NCI-H2196 treated with DMSO at 0.1 percent for 48 hours (cell line): Measurements from ENCODE around the gene BRF1.
A peak's percentile ranks its signal among the peaks of the same experiment; 100 is the strongest.
"Not testable (repeated sequence)": the region's sequence is repeated elsewhere in the genome, so short reads cannot be mapped to it uniquely, and the experiment has no call there.

ENCODE experiments used
- DNase-seq: peaks from one replicate; lab custom pipeline; 2025; ENCODE audit not compliant: unreplicated experiment; lab: John Stamatoyannopoulos, UW

The BRF1 gene

GRCh38 chr14:105315941-105316576, 15.3 kb upstream of the BRF1 start:
- DNase-seq = no peak

- DNase-seq = no peak
These were observed 14.5 kb upstream of the BRF1 start for GRCh38 chr14:105315211-105315721.

DNA sequence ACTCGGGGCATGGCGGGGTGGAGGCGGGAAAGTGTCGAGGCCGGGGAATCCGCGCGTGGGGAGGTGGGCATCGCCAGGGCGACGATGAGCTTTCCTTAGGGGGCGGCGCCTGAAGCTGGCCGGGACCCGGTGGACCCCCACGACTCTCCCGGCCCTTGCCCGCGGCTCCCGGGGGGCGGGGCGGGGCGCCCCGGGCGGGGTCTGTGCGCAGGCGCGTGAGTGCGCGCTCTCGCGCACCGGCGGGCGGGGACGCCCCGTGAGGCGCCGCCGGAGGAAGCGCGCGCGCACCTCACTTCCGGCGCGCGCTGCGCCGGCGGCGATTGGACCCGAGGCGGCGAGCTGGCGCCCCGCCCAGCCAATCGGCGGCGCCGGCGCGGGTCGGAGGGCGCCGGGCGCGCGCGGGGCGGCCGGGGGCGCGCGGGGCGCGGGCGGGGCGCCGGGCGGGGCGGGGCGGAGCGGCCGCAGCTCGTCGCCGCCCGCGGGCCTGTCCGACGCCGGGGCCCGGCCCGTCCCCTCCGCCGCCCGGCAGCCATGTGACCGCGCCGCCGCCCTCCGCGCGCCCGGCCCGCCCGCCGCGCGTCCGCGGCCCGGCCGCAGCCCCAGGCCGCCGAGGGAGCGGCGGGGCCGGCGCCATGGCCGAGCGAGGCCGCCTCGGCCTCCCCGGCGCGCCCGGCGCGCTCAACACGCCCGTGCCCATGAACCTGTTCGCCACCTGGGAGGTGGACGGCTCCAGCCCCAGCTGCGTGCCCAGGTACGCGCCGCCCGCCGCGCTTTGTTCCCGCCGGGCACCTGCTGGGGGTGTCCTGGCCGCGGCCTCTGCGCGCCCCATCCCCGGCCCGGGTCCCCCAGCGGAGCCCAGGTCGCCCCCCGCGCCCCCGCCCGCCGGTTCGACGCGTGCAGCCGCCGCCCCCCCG, 13.7 kb upstream of the BRF1 start, which contains the start of gene PACS2:
TSS of gene PACS2 (plus strand) at position 462 of the 914 bp plus-strand sequence. CDS start at position 633, 171 bp downstream.
- peak; percentile 8 for DNase-seq

DNA sequence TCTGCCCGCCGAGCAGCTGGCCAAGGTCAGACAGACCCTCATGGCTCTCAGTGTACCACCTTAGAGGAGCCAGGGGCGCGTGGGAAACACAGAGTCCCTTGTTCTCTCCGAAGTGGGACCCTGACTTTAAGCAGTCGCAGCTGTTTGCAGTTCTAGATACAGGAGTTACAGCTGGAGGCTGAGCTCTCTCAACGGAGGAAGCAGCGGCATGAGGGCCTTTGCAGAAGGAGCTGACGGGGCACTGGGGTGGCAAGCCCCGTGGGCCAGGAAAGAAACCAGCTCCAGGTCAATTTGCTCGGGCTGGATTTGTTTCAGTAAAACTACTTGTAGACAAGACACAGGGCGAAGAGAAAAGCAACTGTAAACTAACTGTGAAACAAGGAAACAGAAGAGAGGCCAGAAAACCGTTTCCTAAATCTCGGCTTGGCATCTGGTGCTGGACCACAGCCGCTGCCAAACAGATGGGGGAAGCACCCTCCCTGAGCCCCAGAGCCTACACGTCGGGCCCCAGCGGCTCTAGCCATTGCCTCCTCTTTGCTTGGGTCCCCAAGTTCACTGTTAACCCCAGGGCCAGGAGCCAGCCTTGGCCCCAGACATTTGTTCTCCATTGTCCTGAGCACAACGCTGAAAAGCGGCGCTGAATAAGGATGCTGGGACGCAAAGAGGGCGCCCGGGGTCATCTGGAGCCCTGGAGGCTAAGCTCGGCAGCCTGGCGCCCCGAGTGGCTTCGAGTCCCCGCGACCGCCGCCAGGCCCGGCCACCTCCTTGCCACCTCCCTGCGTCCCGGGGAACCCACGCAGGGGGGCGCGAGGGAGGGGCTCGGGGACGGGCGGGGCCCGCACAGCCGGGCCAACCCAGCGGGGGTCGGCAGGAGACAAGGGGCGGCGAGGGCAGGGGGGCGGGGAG, 12.8 kb upstream of the BRF1 start:
- DNase-seq = no peak

- DNase-seq = no peak
These were observed 12.2 kb upstream of the BRF1 start for GRCh38 chr14:105312973-105313372.

DNA sequence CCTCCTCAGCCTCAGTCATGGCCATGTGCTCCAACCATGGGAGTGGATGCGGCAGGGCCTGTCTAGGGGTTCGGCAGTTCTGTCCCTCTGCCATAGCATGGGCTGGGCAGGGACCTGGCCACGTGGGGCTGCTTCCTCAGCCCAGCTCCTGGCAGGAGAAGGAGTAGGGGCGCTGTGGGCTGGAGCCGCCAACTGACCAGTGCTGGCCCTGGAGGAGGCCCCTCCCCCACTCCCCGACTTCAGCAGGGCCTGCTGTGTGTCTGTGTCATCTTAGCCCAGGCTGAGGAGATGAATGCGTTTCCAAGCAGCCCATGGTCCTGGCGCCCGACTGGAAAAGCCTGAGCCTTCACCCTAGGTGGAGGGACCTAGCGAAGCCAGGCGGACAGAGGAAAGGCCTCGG, 11.0 kb upstream of the BRF1 start:
- no peak for DNase-seq

DNA sequence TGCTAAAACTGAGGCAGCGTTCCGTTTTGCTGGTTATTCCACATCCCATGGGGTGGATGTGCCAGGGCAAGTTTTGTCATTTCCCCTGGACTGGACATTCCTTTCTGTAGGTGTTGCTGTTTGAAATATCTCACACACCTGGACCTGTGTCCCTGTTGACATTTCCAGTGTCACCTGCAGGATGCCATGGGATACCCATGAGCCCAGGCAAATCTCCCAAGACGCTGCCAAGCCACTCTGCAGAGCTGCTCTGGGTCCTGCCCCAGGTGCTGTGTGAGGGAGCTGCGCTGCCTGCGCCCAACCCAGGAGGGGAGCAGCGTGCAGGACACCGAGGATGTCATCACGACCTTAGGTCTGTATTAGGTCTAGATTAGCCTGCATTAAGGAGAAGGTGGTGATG, 8.6 kb upstream of the BRF1 start:
- no peak for DNase-seq

DNA sequence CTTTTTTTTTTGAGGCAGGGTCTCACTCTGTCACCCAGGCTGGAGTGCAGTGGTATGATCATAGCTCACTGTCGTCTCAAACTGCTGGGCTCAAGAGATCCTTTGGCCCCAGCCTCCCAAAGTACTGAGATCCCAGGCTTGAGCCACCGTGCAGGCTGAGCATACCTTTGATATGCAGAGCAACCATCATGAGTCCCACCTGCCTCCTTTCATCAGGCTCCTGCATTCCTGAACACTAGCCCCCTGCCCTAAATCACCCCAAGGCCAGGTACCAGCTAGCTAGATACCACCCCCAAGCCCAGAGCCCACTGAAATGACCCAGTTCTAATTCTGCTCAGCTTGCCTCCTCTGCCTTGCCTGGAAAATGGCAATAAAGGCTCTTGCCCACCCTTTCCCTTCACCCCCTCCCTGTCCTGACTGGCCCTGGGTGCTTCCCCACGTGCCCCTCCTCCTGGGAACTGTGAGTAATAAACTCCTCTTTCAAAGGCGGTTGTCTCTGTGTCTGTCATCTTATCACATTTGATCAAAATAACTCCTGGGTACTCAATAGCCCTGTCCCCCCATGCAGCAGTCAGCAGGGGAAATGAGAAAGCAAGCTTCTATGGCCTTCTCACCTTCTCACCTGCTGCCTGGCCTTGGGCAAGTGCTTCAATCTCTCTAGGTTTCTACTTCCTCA, 6.4 kb upstream of the BRF1 start:
- DNase-seq = no peak

DNA sequence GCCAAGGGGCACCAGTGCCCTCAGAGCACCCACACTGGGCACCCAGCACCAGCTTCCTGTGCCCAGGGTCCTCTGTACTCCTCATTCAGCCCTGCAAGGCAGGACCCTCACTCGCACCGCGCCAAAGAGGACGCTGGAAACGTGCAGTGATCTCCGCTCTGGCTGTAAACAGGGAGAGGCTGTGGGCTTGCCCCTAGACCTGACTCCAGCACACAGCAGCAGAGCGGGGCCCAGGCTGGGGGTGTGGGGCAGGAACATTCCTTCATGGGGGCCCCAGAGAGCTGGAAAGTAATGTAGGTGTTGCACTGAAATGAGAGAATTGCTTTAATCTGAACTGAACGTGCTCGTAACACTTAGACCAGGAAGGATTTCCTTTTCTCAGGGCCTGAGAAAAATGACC, 5.0 kb upstream of the BRF1 start:
- no peak for DNase-seq

DNA sequence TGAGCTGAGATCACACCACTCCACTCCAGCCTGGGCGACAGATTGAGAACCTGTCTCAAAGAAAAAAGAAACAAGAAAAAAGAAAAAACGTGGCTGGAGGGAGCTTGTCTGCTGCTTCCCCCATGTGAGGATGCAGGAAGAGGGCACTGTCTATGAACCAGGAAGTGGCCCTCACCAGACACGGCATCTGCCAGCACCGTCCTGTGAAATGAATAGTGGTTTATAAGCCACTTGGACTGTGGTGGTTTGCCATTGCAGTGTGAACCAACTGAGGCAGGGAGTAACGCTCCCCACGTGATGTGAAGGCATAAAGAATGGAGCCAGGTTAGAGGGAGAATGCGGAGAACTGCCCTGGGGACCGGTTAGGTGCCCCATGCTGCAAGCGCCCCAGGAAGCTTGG, 4.5 kb upstream of the BRF1 start:
- no peak for DNase-seq

GRCh38 chr14:105304565-105304964, 3.8 kb upstream of the BRF1 start:
- no peak for DNase-seq

- DNase-seq = no peak
These were observed 3.1 kb upstream of the BRF1 start for GRCh38 chr14:105303949-105304348.

- DNase-seq = not testable (repeated sequence)
These were observed 1.1 kb upstream of the BRF1 start for GRCh38 chr14:105301915-105302249.

DNA sequence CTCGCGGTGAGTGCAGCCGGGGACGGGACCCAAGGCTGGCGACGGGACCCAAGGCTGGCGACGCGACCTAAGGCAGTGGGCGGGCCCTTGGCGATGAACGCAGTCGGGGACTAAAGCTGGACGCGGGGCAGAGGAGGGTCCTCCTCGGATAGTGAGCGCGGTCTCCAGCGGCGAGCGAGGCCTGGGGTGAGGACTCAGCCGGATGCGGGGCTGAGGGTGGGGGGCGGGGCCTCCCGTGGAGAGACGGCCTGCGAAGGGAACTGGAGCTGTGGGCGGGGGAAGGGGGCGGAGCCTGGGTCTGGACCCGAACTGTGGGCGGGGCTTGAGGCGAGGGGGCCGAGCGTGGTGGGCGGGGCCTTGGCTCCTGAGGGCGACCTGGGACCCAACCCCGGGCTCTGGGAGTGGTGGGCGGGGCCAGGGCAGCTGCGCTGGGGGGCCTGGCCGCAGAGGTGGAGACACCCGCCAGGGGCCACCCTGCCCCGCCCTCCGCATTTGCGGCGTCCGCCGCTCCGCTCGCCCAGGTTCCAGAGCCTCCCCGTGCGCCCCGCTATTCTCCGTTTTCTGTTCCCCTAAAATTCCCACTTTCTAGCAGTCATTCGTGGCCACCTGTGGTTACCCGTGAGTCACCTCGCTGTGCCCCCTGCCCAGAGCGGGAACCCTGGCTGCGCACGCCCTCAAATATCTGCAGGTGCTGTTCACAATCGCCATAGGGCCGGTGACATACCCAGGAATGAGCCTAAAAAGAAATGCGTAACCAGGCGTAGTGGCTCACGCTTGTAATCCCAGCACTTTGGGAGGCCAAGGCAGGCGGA, 508 bp upstream of the BRF1 start:
- DNase-seq = peak; percentile 68

DNA sequence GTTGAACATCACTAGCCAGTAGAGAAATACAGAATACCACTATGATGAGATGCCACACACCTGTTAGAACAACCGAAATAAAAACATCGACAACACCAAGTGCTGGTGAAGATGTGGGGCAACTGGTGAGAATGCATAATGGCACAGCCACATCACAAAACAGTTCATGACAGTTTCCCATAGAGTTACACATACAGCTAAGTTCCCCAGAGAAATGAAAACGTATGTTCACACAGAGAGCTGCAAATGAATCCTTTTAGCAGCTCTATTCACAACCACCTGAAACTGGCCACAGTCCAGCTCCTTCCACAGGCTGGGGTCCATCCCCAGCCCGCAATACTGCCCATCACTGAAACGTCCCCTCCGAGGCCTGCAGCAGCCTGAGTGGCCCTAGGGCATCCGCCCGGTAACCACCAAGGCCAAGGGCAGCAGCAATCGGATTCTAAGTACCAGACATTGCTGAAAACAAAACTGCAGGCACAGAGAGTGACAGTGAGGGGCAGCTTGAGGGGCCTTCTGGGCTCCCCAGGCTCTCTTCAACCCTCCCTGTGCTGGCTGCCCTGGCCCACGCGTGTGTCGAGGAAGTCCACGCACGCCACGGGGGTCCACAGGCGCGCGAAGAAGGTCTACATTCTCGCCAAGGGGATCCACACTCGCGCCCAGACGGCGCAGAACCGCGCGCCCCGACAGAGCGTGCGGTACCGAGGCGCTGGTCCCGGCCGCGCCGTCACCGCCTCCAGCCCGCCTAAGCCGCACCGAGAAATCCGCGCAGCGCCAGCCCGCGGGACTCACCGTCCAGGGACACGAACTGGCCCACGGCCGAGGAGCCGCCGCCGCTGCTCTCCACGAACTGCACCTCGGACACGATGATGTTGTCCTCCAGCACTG, 903 bp downstream of the BRF1 start:
- no peak for DNase-seq

- not testable (repeated sequence) for DNase-seq
These were observed 3.5 kb downstream of the BRF1 start for GRCh38 chr14:105297311-105297710.

DNA sequence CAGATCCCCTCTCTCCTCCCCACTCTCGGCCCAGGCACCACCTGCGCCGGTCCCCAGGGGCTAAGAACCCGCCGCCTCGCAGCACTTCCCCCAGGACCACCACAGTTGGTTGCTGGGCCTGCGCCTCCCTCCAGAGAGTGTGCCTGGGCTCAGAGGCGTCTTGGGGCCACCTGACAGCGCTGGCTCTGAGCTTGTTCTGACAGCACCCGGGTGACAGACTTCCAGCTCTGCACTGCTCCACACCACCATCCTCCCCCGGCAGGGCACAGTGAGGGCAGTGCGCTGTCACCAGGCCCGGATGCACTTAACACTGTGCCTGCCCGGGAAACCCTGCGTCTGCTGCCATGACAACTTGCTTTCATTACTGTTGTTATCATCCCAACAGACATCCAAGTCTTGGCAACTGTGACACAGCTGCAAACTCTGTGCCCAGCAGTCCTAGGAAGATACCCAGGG, 6.6 kb downstream of the BRF1 start:
- peak; percentile 20 for DNase-seq

GRCh38 chr14:105292826-105293711, 7.7 kb downstream of the BRF1 start:
- DNase-seq = no peak
